SK-N-SH (cell line): Measurements from ENCODE around the gene ZNF217. TPM values are rescaled to one million over a fixed set of nuclear protein-coding genes. Genes with fewer than 3 reads are reported as not detected.

ENCODE experiments used
- CTCF ChIA-PET: fragments of 300-600, 350-600 bp; formaldehyde crosslinking; extraction: SDS; loops from one replicate; lab custom pipeline; 2021; lab: Yijun Ruan, JAX
- POLR2A ChIA-PET: fragments of 350-600 bp; sonication (Branson Sonifier 250); formaldehyde crosslinking; extraction: SDS; loops from one replicate; lab custom pipeline; 2020; ENCODE audit warnings: antibody characterized with exemption, inconsistent platforms; lab: Yijun Ruan, JAX
- DNase-seq: peaks from one replicate; pipeline ENCODE4 v3.0.0; 2012
- H2AFZ ChIP-seq: fragments of 200-600 bp; sonication (generic); 2 replicates; pipeline ENCODE4 v1.8.1; 2016; ENCODE audit warnings: antibody characterized with exemption, mild to moderate bottlenecking, low read depth
- H3F3A ChIP-seq: fragments of 200-600 bp; sonication (generic); replicated peaks from 2 replicates; pipeline ENCODE3; 2016; ENCODE audit warnings: antibody characterized with exemption, mild to moderate bottlenecking; ENCODE audit not compliant: insufficient read depth
- H3K27ac ChIP-seq, 2 experiments: fragments of 200-500 bp in 1 of 2; fragments of 200-600 bp in 1 of 2; sonication (Bioruptor generic) in 1 of 2; sonication (generic), shearing (Covaris generic) in 1 of 2; 2 replicates each; pipeline versions ENCODE4 v1.5.1 to v1.6.1; 2014 to 2016; ENCODE audit warnings: low read depth in 2 of 2, inconsistent platforms in 1 of 2, low read length in 1 of 2, mild to moderate bottlenecking in 1 of 2, mixed read lengths in 1 of 2
- H3K27me3 ChIP-seq: fragments of 200-600 bp; sonication (generic), shearing (Covaris generic); 2 replicates; pipeline ENCODE4 v1.6.1; 2016; ENCODE audit warnings: mixed run types; ENCODE audit not compliant: insufficient read depth
- H3K36me3 ChIP-seq, 2 experiments: fragments of 200-500 bp in 1 of 2; fragments of 200-600 bp in 1 of 2; sonication (Bioruptor generic) in 1 of 2; sonication (generic) in 1 of 2; replicated peaks in 1 of 2; 2 replicates each; pipeline versions ENCODE3 to v1.5.1; 2014 to 2016; ENCODE audit warnings: low read length in 1 of 2, mild to moderate bottlenecking in 1 of 2; ENCODE audit not compliant: insufficient read depth in 2 of 2, control insufficient read depth in 1 of 2
- H3K4me1 ChIP-seq, 2 experiments: fragments of 200-500 bp in 1 of 2; fragments of 200-600 bp in 1 of 2; sonication (Bioruptor generic) in 1 of 2; sonication (generic), shearing (Covaris generic) in 1 of 2; 2 replicates each; pipeline versions ENCODE4 v1.5.1 to v1.6.1; 2014 to 2016; ENCODE audit warnings: low read depth in 1 of 2, low read length in 1 of 2, mixed run types in 1 of 2; ENCODE audit not compliant: insufficient read depth in 2 of 2, control insufficient read depth in 1 of 2
- H3K4me2 ChIP-seq: fragments of 200-600 bp; sonication (generic), shearing (Covaris generic); 2 replicates; pipeline ENCODE4 v1.6.1; 2017; ENCODE audit warnings: mixed run types
- H3K4me3 ChIP-seq, 2 experiments: fragments of 200-500 bp in 1 of 2; fragments of 200-600 bp in 1 of 2; sonication (Bioruptor generic) in 1 of 2; sonication (generic), shearing (Covaris generic) in 1 of 2; 2 replicates each; pipeline versions ENCODE4 v1.5.1 to v1.8.1; 2014 to 2016; ENCODE audit warnings: low read depth in 2 of 2, inconsistent platforms in 1 of 2, low read length in 1 of 2, mild to moderate bottlenecking in 1 of 2, mixed read lengths in 1 of 2, moderate library complexity in 1 of 2
- H3K79me2 ChIP-seq: fragments of 200-600 bp; sonication (generic); 2 replicates; pipeline ENCODE4 v1.8.1; 2017; ENCODE audit warnings: mild to moderate bottlenecking; ENCODE audit not compliant: insufficient read depth
- H3K9ac ChIP-seq: fragments of 200-600 bp; sonication (generic); 2 replicates; pipeline ENCODE4 v1.6.1; 2017; ENCODE audit warnings: mixed run types
- H3K9me2 ChIP-seq: fragments of 200-600 bp; sonication (generic); 2 replicates; pipeline ENCODE4 v1.6.1; 2017; ENCODE audit warnings: mixed run types
- H3K9me3 ChIP-seq: fragments of 200-600 bp; sonication (generic); 2 replicates; pipeline ENCODE4 v1.6.1; 2017; ENCODE audit warnings: mixed run types, mild to moderate bottlenecking, moderate library complexity
- H4K20me1 ChIP-seq: fragments of 200-600 bp; sonication (generic); 2 replicates; pipeline ENCODE4 v1.6.1; 2017; ENCODE audit warnings: mild to moderate bottlenecking, mixed run types; ENCODE audit not compliant: insufficient read depth
- CHD2 ChIP-seq: fragments of 150-350 bp; IDR thresholded peaks from 2 replicates; pipeline ENCODE4 v1.6.1; 2018; ENCODE audit warnings: low read length; ENCODE audit not compliant: partially characterized antibody
- EP300 ChIP-seq, 2 experiments: IDR thresholded peaks; 2 replicates each; pipeline versions ENCODE4 v1.4.0 to v1.6.1; 2012; ENCODE audit warnings: borderline replicate concordance in 1 of 2, low read depth in 1 of 2, low read length in 1 of 2
- FOXJ3 ChIP-seq: sonication (generic); formaldehyde crosslinking; IDR thresholded peaks from 2 replicates; pipeline ENCODE4 v1.5.1; 2020; ENCODE audit warnings: mild to moderate bottlenecking, missing genetic modification reagents
- JUND ChIP-seq: IDR thresholded peaks from 2 replicates; pipeline ENCODE4 v1.4.0; 2012
- MXI1 ChIP-seq: IDR thresholded peaks from 2 replicates; pipeline ENCODE4 v1.6.1; 2012; ENCODE audit warnings: mild to moderate bottlenecking, low read depth, low read length, improper control_type of control experiment
- POLR2AphosphoS5 ChIP-seq: IDR thresholded peaks from 2 replicates; pipeline ENCODE4 v1.6.1; 2012; ENCODE audit warnings: low read depth, low read length
- RAD21 ChIP-seq: IDR thresholded peaks from 2 replicates; pipeline ENCODE4 v1.6.1; 2012; ENCODE audit warnings: mild to moderate bottlenecking, low read length
- RCOR1 ChIP-seq: fragments of 150-350 bp; IDR thresholded peaks from 2 replicates; pipeline ENCODE4 v1.6.1; 2017; ENCODE audit warnings: antibody characterized with exemption, low read length
- RFX5 ChIP-seq: IDR thresholded peaks from 2 replicates; pipeline ENCODE4 v1.6.1; 2012; ENCODE audit warnings: mild to moderate bottlenecking, improper control_type of control experiment, low read length
- TAF1 ChIP-seq: IDR thresholded peaks from 2 replicates; pipeline ENCODE4 v1.6.1; 2012; ENCODE audit warnings: low read depth, mild to moderate bottlenecking, low read length, moderate library complexity, borderline replicate concordance
- USF2 ChIP-seq: fragments of 150-350 bp; IDR thresholded peaks from 2 replicates; pipeline ENCODE4 v1.6.1; 2017; ENCODE audit warnings: antibody characterized with exemption, low read length, low read depth, borderline replicate concordance
- WGBS: methylation state at CpG from one replicate; pipeline ENCODE4 v1.1.6; 2017; ENCODE audit warnings: low lambda C conversion rate; 5-methylcytosine and 5-hydroxymethylcytosine counted together
- polyA plus RNA-seq, 3 experiments: library from polyadenylated mRNA; depleted of rRNA; stranded (reverse); fragments of >200 nt; gene quantifications; 2 replicates each; pipeline ENCODE4 v1.2.3, GENCODE V29; 2012
- TF ChIP-seq, protein P1 (sequence below): fragments of 150-350 bp; IDR thresholded peaks from 2 replicates; pipeline ENCODE4 v1.6.1; 2016; ENCODE audit warnings: mild to moderate bottlenecking, low read depth, low read length
- TF ChIP-seq, protein P2 (sequence below): IDR thresholded peaks from 2 replicates; pipeline ENCODE4 v1.4.0; 2012; ENCODE audit warnings: low read depth, borderline replicate concordance

The ZNF217 gene
- polyA plus RNA-seq, 1 of the 3 experiments (the other 2 are of a cell fraction): 6.9 TPM

DNA sequence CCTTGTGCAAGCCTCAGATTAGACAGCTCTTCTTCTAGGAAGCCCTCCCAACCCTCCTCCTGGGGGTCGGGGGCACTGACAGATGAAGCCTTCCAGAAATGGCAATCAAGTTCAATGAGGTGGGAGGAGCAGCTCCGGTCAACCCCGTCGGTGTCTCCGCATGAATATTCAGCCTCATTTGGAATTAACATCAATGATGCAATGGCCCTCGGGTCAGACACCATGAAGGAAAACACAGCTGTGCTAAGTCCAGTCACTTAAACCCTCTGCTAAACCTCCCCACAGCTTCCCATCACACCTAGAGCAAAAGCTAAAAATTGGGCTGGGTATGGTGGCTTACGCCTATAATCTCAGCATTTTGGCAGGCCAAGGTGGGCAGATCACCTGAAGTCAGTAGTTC, 36.5 kb downstream of the ZNF217 start:
- ChIA-PET POLR2A (no interaction called here), CTCF (interaction anchor here (0.6 to 2.4 kb wide), 3 partner anchors 9 to 1428 kb away, joined by 3 to 8 read pairs (median 4); no protein-coding TSS in a partner anchor)
- no peaks in the 10 kb centered on the region for H3K27me3 ChIP-seq
- H3F3A ChIP-seq: peaks cover 7% of the 10 kb centered on the region
- no peak for DNase-seq
- H2AFZ ChIP-seq: no peak overlapping the region
- no peak overlapping the region for H3K4me2 ChIP-seq
- no peaks in the 10 kb centered on the region for H3K79me2 ChIP-seq
- H3K36me3 ChIP-seq: no peaks in the 10 kb centered on the region
- WGBS: 86% methylated on average over 7 of the region's 7 CpGs
- H3K4me1 ChIP-seq: no peaks in the 10 kb centered on the region
- H3K9me3 ChIP-seq: no peaks in the 10 kb centered on the region
- TF ChIP-seq RFX5 (no peak), POLR2AphosphoS5 (no peak)
- no peak overlapping the region for H3K27ac ChIP-seq
- H3K4me3 ChIP-seq: no peak overlapping the region
- no peaks in the 10 kb centered on the region for H3K9me2 ChIP-seq
- H3K9ac ChIP-seq: no peak overlapping the region
- H4K20me1 ChIP-seq: no peaks in the 10 kb centered on the region

GRCh38 chr20:53556267-53556897, 37.3 kb downstream of the ZNF217 start:
- TF ChIP-seq FOXJ3 (CRISPR knock-in tag) (no peak), MXI1 (no peak), RAD21 (no peak), JUND (no peak)
- TF ChIP-seq, protein P1, sequence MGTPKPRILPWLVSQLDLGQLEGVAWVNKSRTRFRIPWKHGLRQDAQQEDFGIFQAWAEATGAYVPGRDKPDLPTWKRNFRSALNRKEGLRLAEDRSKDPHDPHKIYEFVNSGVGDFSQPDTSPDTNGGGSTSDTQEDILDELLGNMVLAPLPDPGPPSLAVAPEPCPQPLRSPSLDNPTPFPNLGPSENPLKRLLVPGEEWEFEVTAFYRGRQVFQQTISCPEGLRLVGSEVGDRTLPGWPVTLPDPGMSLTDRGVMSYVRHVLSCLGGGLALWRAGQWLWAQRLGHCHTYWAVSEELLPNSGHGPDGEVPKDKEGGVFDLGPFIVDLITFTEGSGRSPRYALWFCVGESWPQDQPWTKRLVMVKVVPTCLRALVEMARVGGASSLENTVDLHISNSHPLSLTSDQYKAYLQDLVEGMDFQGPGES: no peak
- TF ChIP-seq, all 33 proteins: peak for 0
- Histone ChIP-seq H3F3A (peaks cover 3% of the 10 kb centered on the region), H3K9me2 (no peaks in the 10 kb centered on the region), H3K4me1 (no peaks in the 10 kb centered on the region), H3K4me2 (no peak overlapping the region), H3K9ac (no peak overlapping the region), H3K27ac (no peak overlapping the region), H3K79me2 (no peaks in the 10 kb centered on the region), H3K36me3 (no peaks in the 10 kb centered on the region), H3K4me3 (no peak overlapping the region), H4K20me1 (no peaks in the 10 kb centered on the region), H3K9me3 (no peaks in the 10 kb centered on the region), H3K27me3 (no peaks in the 10 kb centered on the region), H2AFZ (no peak overlapping the region)
- WGBS: 85% methylated on average over 11 of the region's 11 CpGs
- no peak for DNase-seq
- CTCF ChIA-PET: interaction anchor here (0.6 to 1.5 kb wide), 3 partner anchors 9 to 1428 kb away, joined by 3 to 5 read pairs (median 3); no protein-coding TSS in a partner anchor
- POLR2A ChIA-PET: no interaction called here

DNA sequence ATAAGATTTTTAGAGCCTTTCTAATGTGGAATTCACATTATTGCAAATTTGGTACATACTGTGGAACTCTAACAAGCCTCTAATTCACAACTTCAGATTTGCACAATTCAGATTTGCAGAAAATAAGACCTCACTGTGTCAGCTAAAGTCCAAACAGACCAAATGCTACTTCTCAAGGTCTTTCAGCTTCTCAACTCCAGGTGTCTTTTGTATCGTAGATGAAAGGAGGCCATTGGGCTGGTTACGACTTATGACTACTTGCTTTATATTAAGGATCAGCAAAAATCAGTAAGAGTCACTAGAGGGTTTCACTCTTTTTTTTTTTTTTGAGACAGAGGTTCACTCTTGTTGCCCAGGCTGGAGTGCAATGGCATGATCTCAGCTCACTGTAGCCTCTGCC, 37.8 kb downstream of the ZNF217 start:
- Histone ChIP-seq H3K36me3 (no peaks in the 10 kb centered on the region), H3K4me3 (no peak overlapping the region), H4K20me1 (no peaks in the 10 kb centered on the region), H3K9me2 (no peaks in the 10 kb centered on the region), H3K4me2 (no peak overlapping the region), H3K27me3 (no peaks in the 10 kb centered on the region)
- POLR2A ChIA-PET: no interaction called here
- no peak for TF ChIP-seq USF2
- TF ChIP-seq CHD2: no peak
- no peak for TF ChIP-seq RAD21
- TF ChIP-seq FOXJ3 (CRISPR knock-in tag): no peak
- TF ChIP-seq TAF1: no peak
- no peak for TF ChIP-seq RCOR1
- TF ChIP-seq EP300 (IDR thresholded peaks at IDR 0.05; ENCODE audit: borderline replicate concordance in 1 of 2, low read depth in 1 of 2, low read length in 1 of 2): no peak
- TF ChIP-seq, protein P2, sequence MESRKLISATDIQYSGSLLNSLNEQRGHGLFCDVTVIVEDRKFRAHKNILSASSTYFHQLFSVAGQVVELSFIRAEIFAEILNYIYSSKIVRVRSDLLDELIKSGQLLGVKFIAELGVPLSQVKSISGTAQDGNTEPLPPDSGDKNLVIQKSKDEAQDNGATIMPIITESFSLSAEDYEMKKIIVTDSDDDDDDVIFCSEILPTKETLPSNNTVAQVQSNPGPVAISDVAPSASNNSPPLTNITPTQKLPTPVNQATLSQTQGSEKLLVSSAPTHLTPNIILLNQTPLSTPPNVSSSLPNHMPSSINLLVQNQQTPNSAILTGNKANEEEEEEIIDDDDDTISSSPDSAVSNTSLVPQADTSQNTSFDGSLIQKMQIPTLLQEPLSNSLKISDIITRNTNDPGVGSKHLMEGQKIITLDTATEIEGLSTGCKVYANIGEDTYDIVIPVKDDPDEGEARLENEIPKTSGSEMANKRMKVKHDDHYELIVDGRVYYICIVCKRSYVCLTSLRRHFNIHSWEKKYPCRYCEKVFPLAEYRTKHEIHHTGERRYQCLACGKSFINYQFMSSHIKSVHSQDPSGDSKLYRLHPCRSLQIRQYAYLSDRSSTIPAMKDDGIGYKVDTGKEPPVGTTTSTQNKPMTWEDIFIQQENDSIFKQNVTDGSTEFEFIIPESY: no peak
- TF ChIP-seq, all 33 proteins: peak for 0
- WGBS: 91% methylated on average over 2 of the region's 2 CpGs
- H3F3A ChIP-seq: peaks cover 3% of the 10 kb centered on the region
- no peak for DNase-seq
- H3K9me3 ChIP-seq: no peaks in the 10 kb centered on the region
- no peak overlapping the region for H3K9ac ChIP-seq
- H2AFZ ChIP-seq: no peak overlapping the region
- H3K79me2 ChIP-seq: no peaks in the 10 kb centered on the region
- no peaks in the 10 kb centered on the region for H3K4me1 ChIP-seq
- CTCF ChIA-PET: interaction anchor here (1.5 kb wide), 1 partner anchor 8 kb away, joined by 5 read pairs; no protein-coding TSS in a partner anchor
- H3K27ac ChIP-seq: no peak overlapping the region
